Islet precursor cell (in vitro differentiated cells): ENCODE results near the gene ZSWIM8.
"Not testable (repeated sequence)": the region's sequence is repeated elsewhere in the genome, so short reads cannot be mapped to it uniquely, and the experiment has no call there.

ENCODE experiments used
- DNase-seq: peaks from one replicate; pipeline ENCODE4 v3.0.0-alpha.2; 2018

The ZSWIM8 gene

GRCh38 chr10:73785211-73785720 is at the start of gene ZSWIM8:
Gene ZSWIM8, plus strand, starts transcription at chr10:73785606. Its CDS starts 273 bp downstream, at chr10:73785879.
- DNase-seq = peak; percentile 94

GRCh38 chr10:73740501-73741254 is 44.7 kb upstream of the ZSWIM8 start:
- not testable (repeated sequence) for DNase-seq

DNA sequence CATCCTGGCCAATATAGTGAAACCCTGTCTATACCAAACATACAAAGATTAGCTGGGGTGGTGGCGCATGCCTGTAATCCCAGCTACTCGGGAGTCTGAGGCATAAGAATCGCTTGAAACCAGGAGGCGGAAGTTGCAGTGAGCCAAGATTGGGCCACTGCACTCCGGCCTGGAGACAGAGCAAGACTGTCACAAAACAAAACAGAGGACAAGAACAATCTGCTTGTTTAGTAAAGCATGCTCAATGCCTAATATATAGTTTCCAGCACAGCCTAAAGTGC is 43.0 kb upstream of the ZSWIM8 start:
- peak; percentile 19 for DNase-seq

GRCh38 chr10:73743327-73743904 is 42.0 kb upstream of the ZSWIM8 start:
- DNase-seq = no peak

- peak; percentile 97 for DNase-seq
Observed at GRCh38 chr10:73743905-73744663, 41.3 kb upstream of the ZSWIM8 start, which contains the start of gene SEC24C. Gene SEC24C, plus strand, starts transcription at chr10:73744372. Its CDS starts 2,461 bp downstream, at chr10:73746833.

GRCh38 chr10:73744664-73744975 is 40.8 kb upstream of the ZSWIM8 start:
- DNase-seq = no peak

- no peak for DNase-seq
Observed at GRCh38 chr10:73746721-73747120, 38.7 kb upstream of the ZSWIM8 start.

GRCh38 chr10:73750819-73751218 is 34.6 kb upstream of the ZSWIM8 start:
- DNase-seq = no peak

DNA sequence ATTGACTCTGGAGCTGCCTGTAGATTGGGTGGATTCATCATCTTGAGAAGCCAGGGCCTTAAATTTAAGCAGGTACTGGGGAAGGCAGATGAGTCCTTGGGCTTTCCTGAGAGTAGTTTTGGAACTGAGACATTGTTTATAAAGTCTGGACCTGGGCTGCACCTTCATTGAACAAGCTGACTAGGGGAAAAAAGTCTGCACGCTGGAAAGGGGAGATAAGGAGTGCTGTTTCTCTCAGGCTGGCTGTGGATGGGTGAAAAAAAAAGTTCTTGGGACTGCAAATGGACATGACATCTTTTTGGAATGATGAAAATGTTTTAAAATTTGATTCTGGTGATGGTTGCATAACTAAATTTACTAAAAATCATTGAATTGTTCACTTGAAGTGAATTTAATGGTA is 29.2 kb upstream of the ZSWIM8 start:
- DNase-seq = no peak

DNA sequence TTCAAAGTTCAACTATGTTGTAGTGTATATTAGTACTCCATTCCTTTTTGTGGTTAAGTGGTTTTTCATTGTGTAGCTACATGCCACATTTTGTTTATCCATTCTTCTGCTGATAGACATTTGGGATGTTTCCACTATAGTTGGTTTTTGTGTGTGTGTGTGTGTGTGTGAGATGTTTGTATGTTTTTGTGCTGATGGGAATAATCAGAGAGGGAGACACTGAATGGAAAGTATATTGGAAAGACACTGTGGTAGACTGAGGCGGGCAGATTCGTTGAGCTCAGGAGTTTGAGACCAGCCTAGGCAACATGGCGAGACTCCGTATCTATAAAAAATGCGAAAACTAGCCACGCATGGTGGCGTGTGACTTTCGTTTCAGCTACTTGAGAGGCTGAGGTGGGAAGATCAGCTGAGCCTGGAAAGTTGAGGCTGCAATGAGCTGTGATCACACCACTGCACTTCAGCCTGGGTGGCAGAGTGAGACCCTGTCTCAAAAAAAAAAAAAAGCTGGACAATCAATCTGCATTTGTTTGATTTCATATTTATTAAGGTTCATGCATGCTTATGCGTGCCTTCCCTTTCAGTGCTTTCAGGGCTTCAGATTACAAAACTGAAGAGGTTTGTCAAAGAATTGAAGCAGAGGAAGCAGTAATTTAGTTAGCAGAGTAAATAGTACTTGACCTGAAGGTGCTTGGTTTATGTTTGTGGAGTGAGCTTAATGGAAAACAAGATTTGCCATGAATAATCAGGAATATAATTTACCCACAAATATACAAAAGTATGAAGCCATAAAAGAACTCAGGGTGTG is 26.5 kb upstream of the ZSWIM8 start:
- DNase-seq = no peak

DNA sequence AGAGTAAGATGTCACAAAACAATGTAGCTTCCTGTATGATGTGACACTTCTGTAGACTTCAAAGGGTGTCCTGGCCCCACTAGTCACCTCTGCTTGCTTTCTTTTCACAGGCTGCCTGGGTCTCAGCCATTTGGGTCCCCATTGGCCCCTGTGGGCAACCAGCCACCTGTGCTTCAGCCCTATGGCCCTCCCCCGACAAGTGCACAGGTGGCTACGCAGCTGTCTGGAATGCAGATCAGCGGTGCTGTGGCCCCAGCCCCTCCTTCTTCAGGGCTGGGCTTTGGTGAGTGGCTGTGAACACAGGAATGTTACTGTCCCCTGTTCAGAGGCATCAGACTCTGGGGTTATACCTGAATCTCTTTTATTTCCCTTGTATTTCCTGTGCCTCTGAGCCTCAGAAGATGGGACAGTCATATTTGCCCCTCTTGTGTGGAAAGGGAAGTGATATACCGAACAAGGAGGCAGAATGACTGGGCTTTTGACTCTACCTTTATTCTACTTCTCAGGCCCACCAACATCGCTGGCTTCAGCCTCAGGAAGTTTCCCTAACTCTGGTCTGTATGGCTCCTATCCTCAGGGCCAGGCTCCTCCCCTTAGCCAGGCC is 25.8 kb upstream of the ZSWIM8 start:
- peak; percentile 86 for DNase-seq

GRCh38 chr10:73761781-73762180 is 23.6 kb upstream of the ZSWIM8 start:
- DNase-seq = no peak

DNA sequence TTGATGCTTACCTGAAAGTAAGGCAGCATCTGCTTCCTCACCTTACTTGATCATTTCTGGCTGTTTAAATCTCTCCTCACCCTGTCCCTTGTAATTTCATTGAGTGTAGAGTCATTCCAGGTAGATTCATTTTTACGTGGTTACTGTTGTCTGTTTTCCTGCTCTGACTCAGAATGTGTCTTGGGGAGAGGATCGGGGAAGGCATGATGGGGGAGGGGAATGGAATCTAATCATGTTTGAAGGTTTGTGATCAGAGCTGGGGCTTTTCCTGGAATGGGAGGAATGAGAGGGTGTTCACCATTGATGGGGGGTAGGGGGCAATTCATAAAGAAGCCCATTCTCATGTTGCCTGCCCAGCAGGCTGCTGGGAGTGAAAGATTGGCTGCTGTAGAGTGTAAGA is 22.5 kb upstream of the ZSWIM8 start:
- DNase-seq = no peak

- no peak for DNase-seq
Observed at GRCh38 chr10:73763343-73763742, 22.1 kb upstream of the ZSWIM8 start.

DNA sequence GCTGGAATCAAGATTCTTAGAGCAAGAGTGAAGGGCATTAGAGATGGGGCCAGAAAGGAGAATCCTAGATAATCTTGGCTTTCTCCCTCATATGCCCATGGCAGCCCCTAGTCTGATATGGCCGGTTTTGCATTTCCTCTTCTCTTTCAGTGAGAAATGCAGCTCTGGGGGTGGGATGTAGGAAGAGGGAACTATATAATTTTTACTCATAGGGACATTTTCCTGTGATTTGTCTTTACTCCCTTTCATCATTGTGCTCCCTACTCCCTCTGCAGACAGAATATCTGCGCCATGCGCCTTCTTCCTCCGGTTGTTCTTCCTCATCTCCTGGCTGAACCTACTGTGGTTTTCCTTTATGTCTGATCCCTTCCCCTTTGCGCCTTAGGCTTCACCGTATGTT is 20.3 kb upstream of the ZSWIM8 start:
- no peak for DNase-seq

GRCh38 chr10:73768881-73769280 is 16.5 kb upstream of the ZSWIM8 start:
- no peak for DNase-seq

- DNase-seq = no peak
Observed at GRCh38 chr10:73769396-73769795, 16.0 kb upstream of the ZSWIM8 start.

GRCh38 chr10:73771722-73772280 is 13.6 kb upstream of the ZSWIM8 start:
- no peak for DNase-seq

DNA sequence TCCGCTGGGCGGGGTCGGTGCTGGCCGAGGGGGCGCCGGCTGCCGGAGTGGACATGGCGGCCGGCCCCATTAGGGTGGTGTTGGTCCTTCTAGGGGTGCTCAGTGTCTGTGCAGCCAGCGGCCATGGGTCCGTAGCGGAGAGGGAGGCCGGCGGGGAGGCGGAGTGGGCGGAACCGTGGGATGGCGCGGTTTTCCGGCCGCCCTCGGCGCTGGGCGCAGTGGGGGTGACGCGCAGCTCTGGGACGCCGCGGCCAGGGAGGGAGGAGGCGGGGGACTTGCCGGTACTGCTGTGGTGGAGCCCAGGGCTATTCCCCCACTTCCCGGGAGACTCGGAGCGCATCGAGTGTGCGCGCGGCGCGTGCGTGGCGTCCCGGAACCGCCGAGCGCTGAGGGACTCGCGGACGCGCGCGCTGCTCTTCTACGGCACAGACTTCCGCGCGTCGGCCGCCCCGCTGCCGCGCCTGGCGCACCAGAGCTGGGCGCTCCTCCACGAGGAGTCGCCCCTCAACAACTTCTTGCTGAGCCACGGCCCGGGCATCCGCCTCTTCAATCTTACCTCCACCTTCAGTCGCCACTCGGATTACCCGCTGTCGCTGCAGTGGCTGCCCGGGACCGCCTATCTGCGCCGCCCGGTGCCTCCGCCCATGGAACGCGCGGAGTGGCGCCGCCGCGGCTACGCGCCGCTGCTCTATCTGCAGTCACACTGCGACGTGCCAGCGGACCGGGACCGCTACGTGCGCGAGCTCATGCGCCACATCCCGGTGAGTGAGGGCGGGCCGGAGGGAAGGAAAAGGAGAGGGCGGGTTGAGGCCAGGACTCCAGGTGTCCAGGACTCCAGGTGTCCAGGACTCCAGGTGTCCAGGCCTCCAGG is 12.9 kb upstream of the ZSWIM8 start:
- peak; percentile 89 for DNase-seq

- DNase-seq = no peak
Observed at GRCh38 chr10:73773152-73773879, 12.1 kb upstream of the ZSWIM8 start.

- DNase-seq = no peak
Observed at GRCh38 chr10:73774637-73775036, 10.8 kb upstream of the ZSWIM8 start.
